ENCODE results near the gene XRCC5. TPM values are rescaled to one million over a fixed set of nuclear protein-coding genes. Genes with fewer than 3 reads are reported as not detected.

The XRCC5 gene
- total RNA-seq, 5 donors from 2014 or later (not counting 1 experiment from before 2014, with no cell fraction given): 187 to 219 (median 202) TPM

DNA sequence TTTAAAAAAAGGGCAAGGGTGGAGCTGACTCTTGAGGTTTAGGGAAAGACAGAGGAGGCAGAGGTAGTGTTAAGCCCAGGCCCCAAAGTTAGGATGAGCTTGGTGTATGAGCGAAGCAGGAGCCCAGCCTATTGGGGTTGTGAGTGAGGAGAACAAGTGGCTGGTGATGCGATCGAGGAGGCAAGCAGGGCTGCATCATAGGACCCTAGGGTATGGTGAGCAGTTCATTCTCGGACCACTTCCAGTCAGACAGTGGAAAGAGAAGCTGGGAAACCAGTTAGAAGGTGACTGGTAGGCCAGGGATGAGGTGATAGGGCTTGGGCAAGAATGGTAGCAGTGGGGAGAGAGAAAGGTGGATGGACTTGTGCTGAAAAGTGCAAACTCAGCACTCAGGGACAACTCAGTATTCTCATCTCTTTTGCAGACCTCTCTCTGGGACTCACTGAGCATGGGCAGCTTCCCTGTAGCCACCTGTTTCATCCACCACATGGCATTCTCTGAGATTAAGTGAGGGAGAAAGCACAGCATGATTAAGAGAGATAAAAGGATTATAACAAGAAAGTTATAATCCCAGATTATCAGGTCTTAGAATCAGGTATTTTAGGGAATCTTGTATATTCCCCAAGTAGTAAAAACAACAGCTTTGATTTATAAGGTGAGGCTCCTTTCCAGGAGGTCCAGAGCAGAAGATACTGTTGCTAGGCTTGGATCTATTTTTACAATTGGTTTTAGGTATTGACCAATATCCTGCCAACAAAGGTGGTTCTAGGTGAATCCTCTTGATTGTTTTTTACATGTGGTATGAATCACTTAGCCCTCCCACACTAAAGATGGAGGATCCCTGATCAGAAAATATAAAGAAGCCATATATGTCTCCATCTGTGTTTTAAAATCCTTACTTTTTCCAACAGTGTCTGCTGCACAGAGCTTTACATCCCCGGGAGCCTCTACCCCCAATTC lies 38.3 kb downstream of the XRCC5 start:
- H3K9me3 Mint-ChIP-seq: no peaks in the 10 kb centered on the region
- H3K4me1 Mint-ChIP-seq: peaks cover 26 to 32% (median 29%) of the 10 kb centered on the region in 3 donors
- no peak for ATAC-seq (replicated peaks in 1 of 4)
- H3K36me3 ChIP-seq (ENCODE audit: control insufficient read depth in 2 of 2, extremely low read depth in 1 of 2, insufficient read depth in 1 of 2, low read length in 1 of 2): peaks cover 6 to 93% of the 10 kb centered on the region in 2 donors
- CTCF ChIA-PET: interaction anchor here (0.6 to 1.3 kb wide), 2 partner anchors 10 to 13 kb away, joined by 3 to 5 read pairs; no protein-coding TSS in a partner anchor
- WGBS (ENCODE audit: insufficient coverage): 96% methylated on average over 4 of the region's 5 CpGs
- H3K9me3 ChIP-seq: no peaks in the 10 kb centered on the region
- H3K4me3 ChIP-seq (ENCODE audit: control insufficient read depth in 1 of 2, extremely low read depth in 1 of 2, low read length in 1 of 2): no peak overlapping the region
- peak overlapping the region in 1 of 2 donors; percentile 64 for H3K27ac Mint-ChIP-seq
- POLR2A ChIA-PET: no interaction called here
- H3K36me3 Mint-ChIP-seq: peaks cover 54% of the 10 kb centered on the region
- H3K27me3 ChIP-seq (replicated peaks in 1 of 2; ENCODE audit: control insufficient read depth in 2 of 2, extremely low read depth in 1 of 2, insufficient read depth in 2 of 2, low read length in 1 of 2): no peaks in the 10 kb centered on the region
- no peak overlapping the region for H3K4me3 Mint-ChIP-seq
- no peak overlapping the region for H3K27ac ChIP-seq (ENCODE audit: low read length)
- H3K4me1 ChIP-seq (ENCODE audit: control insufficient read depth in 1 of 2, extremely low read depth in 1 of 2, insufficient read depth in 2 of 2, low read length in 2 of 2): peaks cover 0 to 1% of the 10 kb centered on the region in 2 experiments
- no peak for DNase-seq
- H3K27me3 Mint-ChIP-seq: no peaks in the 10 kb centered on the region

- H3K27me3 Mint-ChIP-seq: no peaks in the 10 kb centered on the region
- no peaks in the 10 kb centered on the region for H3K9me3 Mint-ChIP-seq
- ChIA-PET POLR2A (interaction anchor here (0.5 to 0.6 kb wide), 2 partner anchors 27 to 47 kb away, joined by 3 to 5 read pairs; no protein-coding TSS in a partner anchor), CTCF (no interaction called here)
- no peak overlapping the region for H3K27ac Mint-ChIP-seq
- no peak overlapping the region for H3K4me3 Mint-ChIP-seq
- no peak overlapping the region for H3K27ac ChIP-seq (ENCODE audit: low read length)
- ATAC-seq (replicated peaks in 1 of 4) (no peak), DNase-seq (no peak)
- no peaks in the 10 kb centered on the region for H3K4me1 ChIP-seq (ENCODE audit: control insufficient read depth in 1 of 2, extremely low read depth in 1 of 2, insufficient read depth in 2 of 2, low read length in 2 of 2)
- H3K4me3 ChIP-seq (ENCODE audit: control insufficient read depth in 1 of 2, extremely low read depth in 1 of 2, low read length in 1 of 2): no peak overlapping the region
- H3K4me1 Mint-ChIP-seq: peaks cover 31 to 43% (median 34%) of the 10 kb centered on the region in 3 donors
- peaks cover 4 to 93% of the 10 kb centered on the region in 2 donors for H3K36me3 ChIP-seq (ENCODE audit: control insufficient read depth in 2 of 2, extremely low read depth in 1 of 2, insufficient read depth in 1 of 2, low read length in 1 of 2)
- peaks cover 59% of the 10 kb centered on the region for H3K36me3 Mint-ChIP-seq
- WGBS (ENCODE audit: insufficient coverage): no CpG with 5 or more reads among the region's 4 CpGs
- H3K27me3 ChIP-seq (replicated peaks in 1 of 2; ENCODE audit: control insufficient read depth in 2 of 2, extremely low read depth in 1 of 2, insufficient read depth in 2 of 2, low read length in 1 of 2): no peaks in the 10 kb centered on the region
- no peaks in the 10 kb centered on the region for H3K9me3 ChIP-seq
These were observed 39.8 kb downstream of the XRCC5 start for GRCh38 chr2:216148983-216149382.

GRCh38 chr2:216149741-216150140 lies 40.6 kb downstream of the XRCC5 start:
- H3K9me3 Mint-ChIP-seq: no peaks in the 10 kb centered on the region
- Histone ChIP-seq H3K9me3 (no peaks in the 10 kb centered on the region), H3K4me3 (ENCODE audit: control insufficient read depth in 1 of 2, extremely low read depth in 1 of 2, low read length in 1 of 2) (no peak overlapping the region), H3K4me1 (ENCODE audit: control insufficient read depth in 1 of 2, extremely low read depth in 1 of 2, insufficient read depth in 2 of 2, low read length in 2 of 2) (no peaks in the 10 kb centered on the region), H3K27me3 (replicated peaks in 1 of 2; ENCODE audit: control insufficient read depth in 2 of 2, extremely low read depth in 1 of 2, insufficient read depth in 2 of 2, low read length in 1 of 2) (no peaks in the 10 kb centered on the region), H3K27ac (ENCODE audit: low read length) (no peak overlapping the region), H3K36me3 (ENCODE audit: control insufficient read depth in 2 of 2, extremely low read depth in 1 of 2, insufficient read depth in 1 of 2, low read length in 1 of 2) (peaks cover 4 to 93% of the 10 kb centered on the region in 2 donors)
- H3K4me3 Mint-ChIP-seq: no peak overlapping the region
- ChIA-PET CTCF (interaction anchor here in 1 of 2 donors (0.6 kb wide), 1 partner anchor 181 kb away, joined by 3 read pairs; no protein-coding TSS in a partner anchor), POLR2A (interaction anchor here (0.5 to 0.8 kb wide), 2 partner anchors 28 to 53 kb away, joined by 3 to 6 read pairs; no protein-coding TSS in a partner anchor)
- H3K27me3 Mint-ChIP-seq: no peaks in the 10 kb centered on the region
- H3K4me1 Mint-ChIP-seq: peaks cover 35 to 45% (median 36%) of the 10 kb centered on the region in 3 donors
- peaks cover 65% of the 10 kb centered on the region for H3K36me3 Mint-ChIP-seq
- no peak for ATAC-seq (replicated peaks in 1 of 4)
- WGBS (ENCODE audit: insufficient coverage): 60% methylated on average over 1 of the region's 5 CpGs
- no peak overlapping the region for H3K27ac Mint-ChIP-seq
- DNase-seq: no peak

- WGBS (ENCODE audit: insufficient coverage): 94% methylated on average over 3 of the region's 7 CpGs
- CTCF ChIA-PET: no interaction called here
- no peaks in the 10 kb centered on the region for H3K9me3 ChIP-seq
- DNase-seq (no peak), ATAC-seq (replicated peaks in 1 of 4) (no peak)
- no peak overlapping the region for H3K27ac ChIP-seq (ENCODE audit: low read length)
- Mint-ChIP-seq H3K27me3 (no peaks in the 10 kb centered on the region), H3K4me1 (peaks cover 41 to 50% (median 43%) of the 10 kb centered on the region in 3 donors), H3K27ac (peak overlapping the region in 1 of 2 donors; percentile 56), H3K4me3 (no peak overlapping the region), H3K9me3 (no peaks in the 10 kb centered on the region), H3K36me3 (peaks cover 77% of the 10 kb centered on the region)
- no peaks in the 10 kb centered on the region for H3K27me3 ChIP-seq (replicated peaks in 1 of 2; ENCODE audit: control insufficient read depth in 2 of 2, extremely low read depth in 1 of 2, insufficient read depth in 2 of 2, low read length in 1 of 2)
- no peaks in the 10 kb centered on the region for H3K4me1 ChIP-seq (ENCODE audit: control insufficient read depth in 1 of 2, extremely low read depth in 1 of 2, insufficient read depth in 2 of 2, low read length in 2 of 2)
- POLR2A ChIA-PET: no interaction called here
- peaks cover 4 to 96% of the 10 kb centered on the region in 2 donors for H3K36me3 ChIP-seq (ENCODE audit: control insufficient read depth in 2 of 2, extremely low read depth in 1 of 2, insufficient read depth in 1 of 2, low read length in 1 of 2)
- no peak overlapping the region for H3K4me3 ChIP-seq (ENCODE audit: control insufficient read depth in 1 of 2, extremely low read depth in 1 of 2, low read length in 1 of 2)
These were observed 42.3 kb downstream of the XRCC5 start for GRCh38 chr2:216151313-216152025.

- no CpG with 5 or more reads among the region's 3 CpGs for WGBS (ENCODE audit: insufficient coverage)
- Histone ChIP-seq H3K27ac (ENCODE audit: low read length) (no peak overlapping the region), H3K4me3 (ENCODE audit: control insufficient read depth in 1 of 2, extremely low read depth in 1 of 2, low read length in 1 of 2) (no peak overlapping the region), H3K4me1 (ENCODE audit: control insufficient read depth in 1 of 2, extremely low read depth in 1 of 2, insufficient read depth in 2 of 2, low read length in 2 of 2) (no peaks in the 10 kb centered on the region), H3K27me3 (replicated peaks in 1 of 2; ENCODE audit: control insufficient read depth in 2 of 2, extremely low read depth in 1 of 2, insufficient read depth in 2 of 2, low read length in 1 of 2) (no peaks in the 10 kb centered on the region), H3K36me3 (ENCODE audit: control insufficient read depth in 2 of 2, extremely low read depth in 1 of 2, insufficient read depth in 1 of 2, low read length in 1 of 2) (peaks cover 2 to 89% of the 10 kb centered on the region in 2 donors), H3K9me3 (no peaks in the 10 kb centered on the region)
- H3K4me1 Mint-ChIP-seq: peaks cover 40 to 55% (median 43%) of the 10 kb centered on the region in 3 donors
- ChIA-PET CTCF (interaction anchor here (0.7 to 1.3 kb wide), 2 partner anchors 15 to 17 kb away, joined by 3 read pairs; no protein-coding TSS in a partner anchor), POLR2A (interaction anchor here in 1 of 2 donors (0.6 kb wide), 1 partner anchor 15 kb away, joined by 7 read pairs; no protein-coding TSS in a partner anchor)
- ATAC-seq (replicated peaks in 1 of 4) (no peak), DNase-seq (no peak)
- peak overlapping the region in 1 of 2 donors; percentile 54 for H3K27ac Mint-ChIP-seq
- H3K27me3 Mint-ChIP-seq: no peaks in the 10 kb centered on the region
- no peak overlapping the region for H3K4me3 Mint-ChIP-seq
- H3K36me3 Mint-ChIP-seq: peaks cover 74% of the 10 kb centered on the region
- H3K9me3 Mint-ChIP-seq: no peaks in the 10 kb centered on the region
These were observed 46.8 kb downstream of the XRCC5 start for GRCh38 chr2:216155954-216156353.

- peaks cover 2 to 89% of the 10 kb centered on the region in 2 donors for H3K36me3 ChIP-seq (ENCODE audit: control insufficient read depth in 2 of 2, extremely low read depth in 1 of 2, insufficient read depth in 1 of 2, low read length in 1 of 2)
- Mint-ChIP-seq H3K27me3 (no peaks in the 10 kb centered on the region), H3K27ac (no peak overlapping the region), H3K9me3 (no peaks in the 10 kb centered on the region), H3K36me3 (peaks cover 73% of the 10 kb centered on the region), H3K4me3 (no peak overlapping the region), H3K4me1 (peaks cover 42 to 52% (median 47%) of the 10 kb centered on the region in 3 donors)
- no peak for ATAC-seq (replicated peaks in 1 of 4)
- no peaks in the 10 kb centered on the region for H3K27me3 ChIP-seq (replicated peaks in 1 of 2; ENCODE audit: control insufficient read depth in 2 of 2, extremely low read depth in 1 of 2, insufficient read depth in 2 of 2, low read length in 1 of 2)
- no peak for DNase-seq
- ChIA-PET POLR2A (interaction anchor here in 1 of 2 donors (0.5 kb wide), 1 partner anchor 11 kb away, joined by 6 read pairs; no protein-coding TSS in a partner anchor), CTCF (interaction anchor here (0.8 to 1.3 kb wide), 2 partner anchors 10 to 16 kb away, joined by 3 read pairs; no protein-coding TSS in a partner anchor)
- WGBS (ENCODE audit: insufficient coverage): 98% methylated on average over 9 of the region's 13 CpGs
- no peaks in the 10 kb centered on the region for H3K9me3 ChIP-seq
- H3K4me3 ChIP-seq (ENCODE audit: control insufficient read depth in 1 of 2, extremely low read depth in 1 of 2, low read length in 1 of 2): no peak overlapping the region
- H3K27ac ChIP-seq (ENCODE audit: low read length): no peak overlapping the region
- H3K4me1 ChIP-seq (ENCODE audit: control insufficient read depth in 1 of 2, extremely low read depth in 1 of 2, insufficient read depth in 2 of 2, low read length in 2 of 2): peaks cover 3 to 4% of the 10 kb centered on the region in 2 experiments
These were observed 47.7 kb downstream of the XRCC5 start for GRCh38 chr2:216156822-216157221.

Data from T-cell (primary cell).